Measurements from ENCODE around the gene GPR137C.

The GPR137C gene

GRCh38 chr14:52683985-52684520, 131.4 kb downstream of the GPR137C start:
- no peak for DNase-seq

- no peak for DNase-seq
Observed at GRCh38 chr14:52686176-52686575, 133.5 kb downstream of the GPR137C start.
